B cell (primary cell): ENCODE data around the gene GAL3ST2. TPM values are rescaled to one million over a fixed set of nuclear protein-coding genes. Genes with fewer than 3 reads are reported as not detected.
A peak's percentile ranks its signal among the peaks of the same experiment; 100 is the strongest.
"Not testable (repeated sequence)": the region's sequence is repeated elsewhere in the genome, so short reads cannot be mapped to it uniquely, and the experiment has no call there.

Experiments
- ATAC-seq: fragments of 200-7000 bp; cut with Tn5 transposase; one replicate; pipeline ENCODE4 v1.10.0; 2021; ENCODE audit warnings: low read depth, mild to moderate bottlenecking, moderate number of reproducible peaks, moderate library complexity
- CTCF ChIA-PET: fragments of 350-600 bp; sonication (Branson Sonifier 250); formaldehyde crosslinking; loops from one replicate; lab custom pipeline; 2021; ENCODE audit warnings: antibody characterized with exemption, inconsistent platforms; lab: Charles Lee
- POLR2A ChIA-PET: fragments of 350-600 bp; sonication (Branson Sonifier 250); formaldehyde crosslinking; loops from one replicate; lab custom pipeline; 2021; ENCODE audit warnings: antibody characterized with exemption; lab: Charles Lee
- DNase-seq: peaks from one replicate; pipeline ENCODE4 v3.0.0; 2013
- H2AFZ ChIP-seq: 2 replicates; pipeline ENCODE4 v1.6.1; 2012; ENCODE audit warnings: mild to moderate bottlenecking, low read depth, low read length; ENCODE audit not compliant: insufficient read depth, poor library complexity, severe bottlenecking
- H3K27ac ChIP-seq, 2 donors: 1 replicate in 1 of 2; 2 replicates in 1 of 2; pipeline ENCODE4 v1.5.1; 2012 to 2013; ENCODE audit warnings: low read length in 2 of 2, mild to moderate bottlenecking in 2 of 2, moderate library complexity in 1 of 2
- H3K27me3 ChIP-seq, 4 experiments: fragments of 200-600 bp in 1 of 4; sonication (generic) in 1 of 4; replicated peaks in 1 of 4; 1 replicate in 2 of 4; 2 replicates in 2 of 4; pipeline versions ENCODE4 v1.6.1 to v1.7.0; 2013 to 2016; ENCODE audit warnings: low read length in 3 of 4, mild to moderate bottlenecking in 2 of 4, mixed read lengths in 1 of 4, moderate library complexity in 1 of 4; ENCODE audit not compliant: insufficient read depth in 4 of 4, control insufficient read depth in 3 of 4; ENCODE audit errors: control extremely low read depth in 1 of 4
- H3K36me3 ChIP-seq, 2 experiments: replicated peaks in 1 of 2; 1 replicate in 1 of 2; 2 replicates in 1 of 2; pipeline versions ENCODE4 v1.6.1 to v1.7.1; 2013; ENCODE audit warnings: low read length in 1 of 2; ENCODE audit not compliant: insufficient read depth in 2 of 2, control insufficient read depth in 1 of 2; ENCODE audit errors: control extremely low read depth in 1 of 2, extremely low read depth in 1 of 2
- H3K4me1 ChIP-seq, 2 donors: fragments of 200-600 bp in 1 of 2; sonication (generic) in 1 of 2; 1 replicate in 1 of 2; 2 replicates in 1 of 2; pipeline versions ENCODE4 v1.5.1 to v1.6.1; 2013 to 2017; ENCODE audit warnings: low read length in 2 of 2; ENCODE audit not compliant: control insufficient read depth in 2 of 2, insufficient read depth in 2 of 2
- H3K4me2 ChIP-seq: replicated peaks from 2 replicates; pipeline ENCODE3; 2012; ENCODE audit warnings: mild to moderate bottlenecking, low read depth, low read length; ENCODE audit not compliant: poor library complexity, severe bottlenecking
- H3K4me3 ChIP-seq, 5 experiments: fragments of 200-600 bp in 1 of 5; sonication (generic) in 1 of 5; 1 replicate in 3 of 5; 2 replicates in 2 of 5; pipeline versions ENCODE4 v1.5.1 to v1.7.0; 2011 to 2016; ENCODE audit warnings: low read length in 4 of 5, mild to moderate bottlenecking in 4 of 5, low read depth in 2 of 5, control low read depth in 1 of 5, moderate library complexity in 1 of 5; ENCODE audit not compliant: insufficient read depth in 1 of 5; ENCODE audit errors: control extremely low read depth in 1 of 5, extremely low read depth in 1 of 5
- H3K79me2 ChIP-seq: fragments of 200-600 bp; sonication (generic); one replicate; pipeline ENCODE4 v1.6.0; 2016; ENCODE audit warnings: low read length; ENCODE audit not compliant: control insufficient read depth, insufficient read depth
- H3K9ac ChIP-seq: fragments of 200-600 bp; sonication (generic); 2 replicates; pipeline ENCODE4 v1.6.1; 2017; ENCODE audit warnings: mild to moderate bottlenecking, low read length, moderate library complexity
- H3K9me3 ChIP-seq, 3 donors: one replicate each; pipeline versions ENCODE4 v1.6.1 to v1.7.1; 2013; ENCODE audit warnings: low read length in 2 of 3; ENCODE audit not compliant: control insufficient read depth in 2 of 3, insufficient read depth in 1 of 3; ENCODE audit errors: control extremely low read depth in 1 of 3
- H4K20me1 ChIP-seq: 2 replicates; pipeline ENCODE4 v1.6.0; 2012; ENCODE audit warnings: mild to moderate bottlenecking, low read length; ENCODE audit not compliant: insufficient read depth, control insufficient read depth, poor library complexity, severe bottlenecking
- H3K27ac Mint-ChIP-seq: one replicate; pipeline ENCODE4 v1.8.0; 2021; ENCODE audit warnings: mixed read lengths
- H3K27me3 Mint-ChIP-seq: one replicate; pipeline ENCODE4 v1.8.0; 2021; ENCODE audit warnings: mixed read lengths
- H3K4me1 Mint-ChIP-seq: one replicate; pipeline ENCODE4 v1.8.0; 2021; ENCODE audit warnings: mixed read lengths
- H3K4me3 Mint-ChIP-seq: one replicate; pipeline ENCODE4 v1.8.0; 2021; ENCODE audit warnings: mixed read lengths
- H3K9me3 Mint-ChIP-seq: one replicate; pipeline ENCODE4 v1.8.0; 2022; ENCODE audit warnings: mixed read lengths; ENCODE audit not compliant: insufficient read depth
- CTCF ChIP-seq: fragments of 200-600 bp; IDR thresholded peaks from one replicate; pipeline ENCODE4 v1.8.0; 2022; ENCODE audit warnings: antibody characterized with exemption, mild to moderate bottlenecking
- EZH2 ChIP-seq: IDR thresholded peaks from 2 replicates; pipeline ENCODE4 v1.6.1; 2012; ENCODE audit warnings: borderline replicate concordance, low read depth, mild to moderate bottlenecking, moderate library complexity, low read length; ENCODE audit not compliant: insufficient read depth, poor library complexity, severe bottlenecking
- WGBS: methylation state at CpG from one replicate; pipeline ENCODE4 v1.1.5; 2013; ENCODE audit warnings: missing lambda C conversion rate; ENCODE audit not compliant: insufficient coverage; 5-methylcytosine and 5-hydroxymethylcytosine counted together
- intact Hi-C: fragments of 100-400 bp; cut with micrococcal nuclease; formaldehyde crosslinking; loops from one replicate; pipeline ENCODE4 v1.10.0; 2022
- polyA plus RNA-seq: library from polyadenylated mRNA; depleted of rRNA; stranded (reverse); fragments of >200 nt; gene quantifications from 2 replicates; pipeline ENCODE4 v1.2.3, GENCODE V29; 2012
- total RNA-seq, 2 donors: library from RNA; stranded (reverse); fragments of 120-200 nt in 1 of 2; gene quantifications; 1 replicate in 1 of 2; 2 replicates in 1 of 2; pipeline versions ENCODE4 v1.2.3 to v1.2.4, GENCODE V29; 2013 to 2022

GAL3ST2 gene
- total and polyA plus RNA-seq, 2 donors (not counting 1 experiment from before 2014, with no cell fraction given), result 0.10 TPM; not detected in 1

- DNase-seq, H3K4me2 ChIP-seq, H4K20me1 ChIP-seq, H3K27ac Mint-ChIP-seq, H3K36me3 ChIP-seq, H3K79me2 ChIP-seq, H3K4me3 Mint-ChIP-seq, H3K9me3 Mint-ChIP-seq, CTCF ChIA-PET, H3K9ac ChIP-seq, H3K4me3 ChIP-seq, ATAC-seq, H3K27ac ChIP-seq, POLR2A ChIA-PET, intact Hi-C loops, H2AFZ ChIP-seq: not testable (repeated sequence)
- 58% methylated on average over 8 of the region's 10 CpGs for WGBS
- peaks cover 10 to 30% of the 10 kb centered on the region in 2 donors for H3K4me1 ChIP-seq
- peaks cover 20% of the 10 kb centered on the region for H3K27me3 Mint-ChIP-seq
- peaks cover 17% of the 10 kb centered on the region for H3K4me1 Mint-ChIP-seq
- peaks cover 0 to 22% (median 2%) of the 10 kb centered on the region in 4 experiments for H3K27me3 ChIP-seq
- H3K9me3 ChIP-seq, result peaks cover 0 to 15% (median 0%) of the 10 kb centered on the region in 3 donors
Measured at GRCh38 chr2:241817821-241818215, 41.2 kb downstream of the GAL3ST2 start.

DNA sequence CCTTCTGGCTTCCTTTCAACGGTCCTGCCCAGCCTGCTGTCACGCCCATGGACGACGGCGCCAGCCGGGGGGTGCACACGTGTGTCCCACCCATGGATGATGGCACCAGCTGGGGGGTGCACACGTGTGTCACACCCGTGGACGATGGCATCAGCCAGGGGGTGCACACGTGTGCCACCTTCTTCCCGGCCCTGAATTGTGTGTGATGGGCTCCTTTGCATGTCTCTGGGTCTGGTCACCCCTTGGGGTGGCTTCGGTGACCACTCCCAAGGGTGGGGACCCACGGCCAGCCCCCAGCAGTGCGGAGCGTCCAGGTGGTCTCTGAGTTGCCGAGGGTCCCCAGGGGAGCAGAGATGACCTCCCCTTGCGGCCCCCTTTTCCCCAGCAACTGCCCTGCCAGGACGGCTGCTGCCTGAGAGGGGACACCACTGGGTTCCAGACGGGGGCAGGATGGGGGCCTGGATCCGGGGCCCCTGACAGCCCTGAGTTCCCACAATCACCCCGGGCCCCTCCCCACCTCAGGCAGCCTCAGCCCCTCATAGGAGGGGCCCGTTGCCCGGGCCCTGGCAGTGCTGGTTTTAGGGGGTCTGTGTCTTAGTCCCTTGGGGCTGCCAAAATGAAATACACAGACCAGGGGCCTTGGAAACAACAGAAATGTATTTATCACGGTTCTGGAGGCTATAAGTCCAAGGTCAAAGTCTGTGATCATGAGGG, 41.8 kb downstream of the GAL3ST2 start:
- Histone ChIP-seq H3K4me3 (no peak overlapping the region), H3K27me3 (peaks cover 0 to 22% (median 2%) of the 10 kb centered on the region in 4 experiments), H3K4me1 (peaks cover 10 to 30% of the 10 kb centered on the region in 2 donors), H3K79me2 (no peaks in the 10 kb centered on the region), H3K36me3 (no peaks in the 10 kb centered on the region), H3K9ac (no peak overlapping the region), H3K9me3 (peaks cover 0 to 15% (median 0%) of the 10 kb centered on the region in 3 donors), H4K20me1 (no peaks in the 10 kb centered on the region), H3K27ac (peak overlapping the region in 1 of 2 donors; percentile 6), H3K4me2 (no peak overlapping the region), H2AFZ (no peak overlapping the region)
- 40% methylated on average over 21 of the region's 25 CpGs for WGBS
- ATAC-seq (no peak), DNase-seq (peak; percentile 31)
- POLR2A ChIA-PET, result no interaction called here
- CTCF ChIA-PET, result no interaction called here
- peaks cover 22% of the 10 kb centered on the region for H3K27me3 Mint-ChIP-seq
- intact Hi-C loops, result no loop called here
- H3K4me3 Mint-ChIP-seq, result no peak overlapping the region
- H3K27ac Mint-ChIP-seq, result no peak overlapping the region
- TF ChIP-seq EZH2, result no peak
- no peak for TF ChIP-seq CTCF
- H3K4me1 Mint-ChIP-seq, result peaks cover 15% of the 10 kb centered on the region
- no peaks in the 10 kb centered on the region for H3K9me3 Mint-ChIP-seq
